HEK293T (cell line): ENCODE data around the gene SLC38A10.

ENCODE experiments used
- ARNT ChIP-seq: fragments of 450-650 bp; IDR thresholded peaks from 2 replicates; pipeline ENCODE4 v1.6.1; 2017; ENCODE audit warnings: mild to moderate bottlenecking
- FOXA1 ChIP-seq: fragments of 450-650 bp; IDR thresholded peaks from 2 replicates; pipeline ENCODE4 v1.6.1; 2016; ENCODE audit warnings: mild to moderate bottlenecking
- FOXK2 ChIP-seq: fragments of 450-650 bp; IDR thresholded peaks from 2 replicates; pipeline ENCODE4 v1.6.1; 2016; ENCODE audit warnings: mild to moderate bottlenecking
- FOXM1 ChIP-seq: fragments of 450-650 bp; IDR thresholded peaks from 2 replicates; pipeline ENCODE4 v1.6.1; 2017; ENCODE audit warnings: mild to moderate bottlenecking, borderline replicate concordance
- LEF1 ChIP-seq: fragments of 450-650 bp; IDR thresholded peaks from 2 replicates; pipeline ENCODE4 v1.6.1; 2017; ENCODE audit warnings: mild to moderate bottlenecking, borderline replicate concordance
- NFRKB ChIP-seq: fragments of 450-650 bp; IDR thresholded peaks from 2 replicates; pipeline ENCODE4 v1.6.1; 2016; ENCODE audit warnings: mild to moderate bottlenecking, moderate library complexity
- SUZ12 ChIP-seq: fragments of 450-650 bp; IDR thresholded peaks from 2 replicates; pipeline ENCODE4 v1.6.1; 2016; ENCODE audit warnings: mild to moderate bottlenecking
- TARDBP ChIP-seq: fragments of 450-650 bp; IDR thresholded peaks from 2 replicates; pipeline ENCODE4 v1.6.1; 2016

DNA sequence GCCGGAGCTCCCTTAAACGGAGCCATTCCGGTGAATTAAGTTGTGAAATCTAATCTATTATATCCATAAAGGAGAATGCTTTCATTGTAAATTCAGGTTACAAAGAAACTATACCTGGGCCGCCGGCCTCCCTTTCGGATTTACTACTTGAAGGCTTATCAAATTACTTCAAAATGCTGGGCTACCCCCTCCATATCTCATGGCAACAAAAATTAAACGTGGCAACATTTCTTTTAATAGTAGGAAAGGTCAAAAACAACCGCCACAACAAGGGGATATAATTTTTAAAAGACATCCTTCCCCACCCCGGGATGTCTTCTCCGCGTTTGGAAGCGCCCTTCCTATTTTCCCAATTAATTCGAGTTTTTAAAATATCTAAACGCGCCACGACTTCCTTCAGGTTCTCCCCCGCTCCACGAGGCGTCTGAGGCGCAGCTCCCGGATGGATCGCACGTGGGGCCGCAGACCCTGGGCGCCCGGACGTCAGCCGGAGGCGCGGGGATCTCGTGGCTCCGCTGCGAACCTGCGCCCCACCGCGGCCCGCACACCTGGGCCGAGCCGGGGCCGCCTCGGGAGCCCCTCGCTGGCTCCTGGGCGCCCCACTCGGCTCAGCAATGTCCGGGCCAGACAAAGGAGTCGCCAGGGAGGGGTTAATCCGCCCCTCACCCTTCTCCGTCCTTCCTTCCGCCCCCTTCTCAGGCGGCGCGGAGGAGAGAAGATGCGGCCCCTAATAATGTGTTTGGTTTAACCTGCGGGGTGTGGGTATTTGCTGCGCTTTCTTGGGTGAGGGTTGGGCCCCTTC, 47.4 kb upstream of the SLC38A10 start:
- no peak for TF ChIP-seq ARNT
- TF ChIP-seq NFRKB, result no peak
- TF ChIP-seq FOXM1, result no peak
- no peak for TF ChIP-seq FOXA1
- no peak for TF ChIP-seq FOXK2
- TF ChIP-seq SUZ12, result no peak
- TF ChIP-seq LEF1, result no peak
- TF ChIP-seq TARDBP, result no peak
